Mammary epithelial cell (primary cell): ENCODE results near the gene STAU1.
"Not testable (repeated sequence)": the region's sequence is repeated elsewhere in the genome, so short reads cannot be mapped to it uniquely, and the experiment has no call there.

Source experiments
- CTCF ChIP-seq, 2 donors: IDR thresholded peaks in 1 of 2; conservative IDR thresholded peaks in 1 of 2; 2 replicates each; pipeline ENCODE4 v1.5.1; 2011 to 2012; ENCODE audit warnings: inconsistent platforms in 2 of 2, low read length in 2 of 2, mild to moderate bottlenecking in 2 of 2, control low read depth in 1 of 2, low read depth in 1 of 2; ENCODE audit not compliant: insufficient read depth in 1 of 2; ENCODE audit errors: extremely low read depth in 1 of 2
- EZH2 ChIP-seq: IDR thresholded peaks from 2 replicates; pipeline ENCODE4 v1.6.1; 2012; ENCODE audit warnings: low read length, inconsistent platforms, borderline replicate concordance

- not testable (repeated sequence) for TF ChIP-seq CTCF (conservative IDR thresholded peaks at IDR 0.05 in 1 of 2, IDR thresholded peaks at IDR 0.05 in 1 of 2; ENCODE audit: extremely low read depth in 1 of 2, insufficient read depth in 1 of 2, low read depth in 1 of 2, low read length in 2 of 2); EZH2
These were observed 4.0 kb downstream of the STAU1 start for GRCh38 chr20:49184084-49184501.
